NCI-H2029 (cell line): Measurements from ENCODE around the gene NTN1.
"Not testable (repeated sequence)": the region's sequence is repeated elsewhere in the genome, so short reads cannot be mapped to it uniquely, and the experiment has no call there.

Source experiments
- DNase-seq: peaks from one replicate; lab custom pipeline; 2025; lab: John Stamatoyannopoulos, UW

NTN1 gene

GRCh38 chr17:9251273-9251672, 230.0 kb downstream of the NTN1 start:
- no peak for DNase-seq

- no peak for DNase-seq
Measured at GRCh38 chr17:9253308-9253707, 232.0 kb downstream of the NTN1 start.

GRCh38 chr17:9254841-9255240, 233.5 kb downstream of the NTN1 start:
- no peak for DNase-seq

- DNase-seq = no peak
Measured at GRCh38 chr17:9255833-9256232, 234.5 kb downstream of the NTN1 start.

- DNase-seq = no peak
Measured at GRCh38 chr17:9256361-9256750, 235.0 kb downstream of the NTN1 start.

- DNase-seq = no peak
Measured at GRCh38 chr17:9256751-9257629, 235.7 kb downstream of the NTN1 start.

- DNase-seq = not testable (repeated sequence)
Measured at GRCh38 chr17:9257630-9257965, 236.3 kb downstream of the NTN1 start.

GRCh38 chr17:9258115-9259015, 237.1 kb downstream of the NTN1 start:
- no peak for DNase-seq

GRCh38 chr17:9259419-9259818, 238.1 kb downstream of the NTN1 start:
- DNase-seq = no peak

- DNase-seq = no peak
Measured at GRCh38 chr17:9261081-9262012, 240.0 kb downstream of the NTN1 start.

GRCh38 chr17:9266031-9266680, 244.8 kb downstream of the NTN1 start:
- no peak for DNase-seq

GRCh38 chr17:9266697-9267117, 245.4 kb downstream of the NTN1 start:
- DNase-seq = no peak

- no peak for DNase-seq
Measured at GRCh38 chr17:9268546-9268945, 247.2 kb downstream of the NTN1 start.

- no peak for DNase-seq
Measured at GRCh38 chr17:9269350-9270035, 248.2 kb downstream of the NTN1 start.

GRCh38 chr17:9270921-9271320, 249.6 kb downstream of the NTN1 start:
- DNase-seq = no peak

GRCh38 chr17:9271989-9272388, 250.7 kb downstream of the NTN1 start:
- DNase-seq = no peak

GRCh38 chr17:9272501-9273200, 251.3 kb downstream of the NTN1 start:
- DNase-seq = no peak

- no peak for DNase-seq
Measured at GRCh38 chr17:9273428-9274391, 252.4 kb downstream of the NTN1 start.

GRCh38 chr17:9274973-9275372, 253.7 kb downstream of the NTN1 start:
- no peak for DNase-seq
